GM21381 (cell line): ENCODE data around the gene KIAA1755.
"Not testable (repeated sequence)": the region's sequence is repeated elsewhere in the genome, so short reads cannot be mapped to it uniquely, and the experiment has no call there.

ENCODE experiments used
- ATAC-seq: cut with Tn5 transposase; IDR thresholded peaks from one replicate; pipeline ENCODE4 v1.9.1; 2021; ENCODE audit warnings: mild to moderate bottlenecking, moderate library complexity; ENCODE audit not compliant: unreplicated experiment

Gene KIAA1755

GRCh38 chr20:38267296-38267695, 6.8 kb upstream of the KIAA1755 start:
- no peak for ATAC-seq

DNA sequence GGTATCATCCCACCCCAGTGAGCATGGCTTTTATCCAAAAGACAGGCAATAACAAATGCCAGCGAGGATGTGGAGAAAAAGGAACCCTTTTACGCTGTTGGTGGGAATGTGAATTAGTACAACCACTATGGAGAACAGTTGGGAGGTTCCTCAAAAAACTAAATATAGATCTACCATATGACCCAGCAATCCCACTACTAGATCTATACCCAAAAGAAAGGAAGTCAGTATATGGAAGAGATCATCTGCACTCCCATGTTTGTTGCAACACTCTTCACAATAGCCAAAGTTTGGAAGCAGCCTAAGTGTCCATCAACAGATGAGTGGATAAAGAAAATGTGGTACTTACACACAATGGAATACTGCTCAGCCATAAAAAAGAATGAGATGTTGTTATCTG, 5.9 kb upstream of the KIAA1755 start:
- no peak for ATAC-seq

DNA sequence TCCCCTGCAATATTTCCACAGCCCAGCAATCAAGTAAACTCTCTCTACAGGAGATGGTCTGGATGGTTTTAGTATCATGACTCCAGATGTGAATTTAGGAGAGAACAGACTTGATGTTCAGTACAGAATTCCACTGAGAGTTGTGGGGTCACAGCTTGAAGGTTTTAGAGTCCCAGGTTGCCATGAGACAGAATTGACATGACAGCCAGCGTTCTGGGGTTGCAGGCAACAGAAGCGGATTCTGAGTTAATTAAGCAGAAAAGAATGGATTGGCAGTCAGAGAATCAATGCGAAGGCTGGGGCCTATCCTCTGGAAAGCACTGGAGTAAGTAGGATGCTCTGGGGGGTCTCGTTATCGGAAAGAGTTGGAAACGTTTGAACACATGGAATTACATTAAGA, 2.4 kb upstream of the KIAA1755 start:
- no peak for ATAC-seq

GRCh38 chr20:38261054-38261390, 487 bp upstream of the KIAA1755 start:
- no peak for ATAC-seq

GRCh38 chr20:38260025-38260377, 534 bp downstream of the KIAA1755 start:
- no peak for ATAC-seq

GRCh38 chr20:38258545-38259215, 1.9 kb downstream of the KIAA1755 start:
- ATAC-seq = no peak

DNA sequence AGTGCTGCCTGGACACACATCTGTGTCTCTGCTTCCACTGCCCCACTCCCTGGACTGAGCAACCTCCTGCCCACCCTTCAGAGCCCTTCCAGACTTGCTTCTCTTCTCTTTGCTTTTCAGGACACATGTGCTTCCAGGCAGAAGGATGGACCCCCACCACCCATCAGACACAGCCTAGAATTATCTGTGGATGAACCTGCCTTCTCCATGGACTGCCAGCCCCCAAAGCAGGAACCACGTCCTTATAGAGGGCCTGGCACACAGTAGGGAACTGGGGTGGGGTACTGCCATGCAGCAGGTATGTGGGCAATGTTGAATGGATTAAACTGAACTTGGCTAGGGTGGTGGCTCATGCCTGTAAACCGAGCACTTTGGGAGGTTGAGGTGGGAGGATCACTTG, 3.6 kb downstream of the KIAA1755 start:
- ATAC-seq = no peak

DNA sequence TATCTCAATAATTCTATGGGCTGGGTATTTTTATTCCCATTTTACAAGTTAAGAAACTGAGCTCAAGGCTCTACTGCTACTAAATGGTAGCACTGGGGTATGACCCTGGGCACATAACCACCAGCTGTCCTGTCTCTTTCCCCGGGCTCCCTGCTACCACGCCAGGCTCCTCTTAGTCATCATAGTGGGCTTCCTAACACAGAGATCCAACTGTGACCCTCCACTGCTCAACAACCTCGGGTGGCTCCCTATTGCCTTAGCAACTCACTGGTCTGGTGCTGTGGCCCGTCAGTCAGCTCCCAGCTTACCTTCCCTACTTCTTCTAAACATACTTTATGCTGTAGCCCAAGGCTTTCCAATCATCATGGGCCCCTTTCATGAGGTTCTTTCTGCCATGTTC, 4.5 kb downstream of the KIAA1755 start:
- no peak for ATAC-seq

DNA sequence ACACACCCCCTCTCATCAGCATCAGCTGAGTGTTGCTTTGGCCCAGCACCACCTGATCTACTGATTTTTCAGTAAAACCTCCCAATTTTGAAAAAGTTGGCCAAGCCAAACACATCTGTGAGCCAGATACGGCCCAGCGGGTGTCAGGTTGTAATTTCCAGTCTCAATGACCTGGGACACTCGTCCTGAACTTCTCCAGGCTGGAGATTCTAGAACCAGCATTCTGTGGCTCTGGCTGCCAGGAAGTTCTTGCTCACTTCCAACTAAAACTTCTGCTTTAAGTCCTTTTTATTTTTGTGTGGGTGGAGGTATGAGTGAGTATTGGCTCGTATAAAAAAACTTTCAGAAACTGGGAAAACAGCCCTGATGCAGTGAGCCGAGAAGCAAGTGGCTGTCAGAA, 5.1 kb downstream of the KIAA1755 start:
- ATAC-seq = no peak

DNA sequence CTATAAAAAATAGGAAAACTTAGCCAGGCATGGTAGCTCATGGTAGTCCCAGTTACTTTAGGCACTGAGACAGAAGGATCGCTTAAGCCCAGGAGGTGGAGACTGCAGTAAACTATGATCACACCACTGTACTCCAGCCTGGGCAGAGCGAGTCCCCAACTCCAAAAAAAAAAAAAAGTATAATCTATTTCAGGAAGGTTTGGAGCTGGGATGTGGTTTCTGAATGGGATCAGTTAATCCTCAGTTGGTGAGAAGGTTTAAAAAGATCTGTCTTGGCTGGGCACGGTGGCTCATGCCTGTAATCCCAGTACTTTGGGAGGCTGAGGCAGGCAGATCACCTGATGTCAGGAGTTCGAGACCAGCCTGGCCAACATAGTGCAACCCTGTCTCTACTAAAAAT, 5.9 kb downstream of the KIAA1755 start:
- ATAC-seq = not testable (repeated sequence)

GRCh38 chr20:38253571-38253970, 7.0 kb downstream of the KIAA1755 start:
- no peak for ATAC-seq

- no peak for ATAC-seq
Measured at GRCh38 chr20:38252292-38253288, 7.9 kb downstream of the KIAA1755 start.

DNA sequence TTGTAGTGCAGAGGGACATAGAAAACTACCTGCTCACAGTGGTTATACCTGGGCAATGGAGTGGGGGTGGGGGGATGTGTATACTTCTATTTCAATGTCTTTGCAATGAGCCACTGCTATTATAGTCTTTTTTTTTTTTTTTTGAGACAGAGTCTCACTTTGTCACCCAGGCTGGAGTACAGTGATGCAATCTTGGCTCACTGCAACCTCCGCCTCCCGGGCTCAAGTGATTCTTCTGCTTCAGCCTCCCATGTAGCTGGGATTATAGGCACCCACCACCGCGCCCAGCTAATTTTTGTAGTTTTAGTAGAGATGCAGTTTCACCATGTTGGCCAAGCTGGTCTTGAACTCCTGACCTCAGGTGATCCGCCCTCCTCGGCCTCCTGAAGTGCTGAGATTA, 9.1 kb downstream of the KIAA1755 start:
- not testable (repeated sequence) for ATAC-seq

- ATAC-seq = no peak
Measured at GRCh38 chr20:38250609-38251008, 9.9 kb downstream of the KIAA1755 start.

GRCh38 chr20:38249536-38250310, 10.8 kb downstream of the KIAA1755 start:
- no peak for ATAC-seq

- ATAC-seq = no peak
Measured at GRCh38 chr20:38248133-38248532, 12.4 kb downstream of the KIAA1755 start.

- not testable (repeated sequence) for ATAC-seq
Measured at GRCh38 chr20:38247725-38248124, 12.8 kb downstream of the KIAA1755 start.

- no peak for ATAC-seq
Measured at GRCh38 chr20:38247166-38247509, 13.4 kb downstream of the KIAA1755 start.

- no peak for ATAC-seq
Measured at GRCh38 chr20:38246357-38247165, 14.0 kb downstream of the KIAA1755 start.

GRCh38 chr20:38245753-38246152, 14.8 kb downstream of the KIAA1755 start:
- ATAC-seq = no peak

DNA sequence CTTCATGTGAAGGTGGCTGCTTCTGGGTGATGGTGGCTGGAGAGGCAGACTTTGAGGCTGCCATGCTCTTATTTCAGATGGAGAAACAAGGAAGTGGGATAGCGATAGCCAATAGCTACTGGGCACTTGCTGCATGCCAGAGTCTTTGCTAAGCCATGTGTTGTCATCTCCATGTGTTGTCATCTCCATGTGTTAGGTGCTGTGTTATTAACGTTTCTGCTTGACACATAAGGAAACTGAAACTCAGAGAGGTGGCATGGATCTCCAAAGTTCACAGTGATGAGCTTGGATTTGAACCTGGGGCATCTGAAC, 16.9 kb downstream of the KIAA1755 start:
- ATAC-seq = no peak
